GM12891 (cell line): Measurements from ENCODE around the gene HMGN4.

Experiments used
- PAX5 ChIP-seq: IDR thresholded peaks from 2 replicates; pipeline ENCODE4 v1.6.1; 2011; ENCODE audit warnings: low read length, moderate library complexity, mild to moderate bottlenecking; ENCODE audit not compliant: insufficient read depth, severe bottlenecking
- POLR2A ChIP-seq: IDR thresholded peaks from 2 replicates; pipeline ENCODE4 v1.6.1; 2011; ENCODE audit warnings: low read depth, low read length, control low read depth
- POLR2AphosphoS5 ChIP-seq: IDR thresholded peaks from 2 replicates; pipeline ENCODE4 v1.6.1; 2011; ENCODE audit warnings: low read depth, low read length, control low read depth

DNA sequence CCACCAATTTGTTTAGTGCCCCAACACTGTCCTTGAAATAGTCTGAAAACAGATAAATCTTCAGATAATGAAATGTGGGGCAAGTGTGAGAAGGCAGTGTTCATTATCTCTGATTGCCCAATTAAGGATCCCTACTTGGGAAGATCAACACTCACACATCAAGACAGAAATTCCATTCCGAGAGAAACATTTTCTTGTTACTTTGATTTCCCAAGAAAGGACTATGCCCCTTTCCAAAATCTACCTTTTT lies 16.2 kb downstream of the HMGN4 start:
- TF ChIP-seq PAX5 (no peak), POLR2A (no peak), POLR2AphosphoS5 (no peak)
